HCT116 (cell line): ENCODE results near the gene SNRNP70. TPM values are rescaled to one million over a fixed set of nuclear protein-coding genes. Genes with fewer than 3 reads are reported as not detected.

Source experiments
- ATAC-seq: fragments of 200-7000 bp; cut with Tn5 transposase; 2 replicates; pipeline ENCODE4 v1.9.1; 2020; ENCODE audit warnings: mild to moderate bottlenecking, moderate library complexity
- BruUV-seq: library from RNA; stranded (reverse); fragments of 400-500 nt; replicated peaks from 2 replicates; lab custom pipeline; 2021; lab: Mats Ljungman, UMichigan
- CTCF ChIA-PET: fragments of 300-600 bp; sonication (Branson Sonifier 250); formaldehyde crosslinking; loops from one replicate; lab custom pipeline; 2021; ENCODE audit warnings: antibody characterized with exemption; lab: Charles Lee
- POLR2A ChIA-PET: fragments of 300-600, 350-600 bp; sonication (Branson Sonifier 250); formaldehyde crosslinking; loops from one replicate; lab custom pipeline; 2021; ENCODE audit warnings: antibody characterized with exemption; lab: Charles Lee
- RAD21 ChIA-PET, 2 experiments: fragments of 300-600 bp; sonication (Branson Sonifier 250); formaldehyde crosslinking; loops; one replicate each; lab custom pipeline; 2023; ENCODE audit warnings: low total read pairs in 2 of 2; ENCODE audit not compliant: uncharacterized antibody in 2 of 2, unreplicated experiment in 2 of 2, low non-redundant PET in 1 of 2; lab: Charles Lee
- DNase-seq: peaks from one replicate; pipeline ENCODE4 v3.0.0-alpha.2; 2010; ENCODE audit warnings: low read depth, low spot score
- H2AFZ ChIP-seq: fragments of 200-600 bp; shearing (Covaris generic), sonication (generic); 2 replicates; pipeline ENCODE4 v1.6.1; 2017; ENCODE audit warnings: low read depth, mixed run types, mixed read lengths, antibody characterized with exemption, low read length; ENCODE audit not compliant: poor library complexity, severe bottlenecking
- H3K27ac ChIP-seq: 2 replicates; pipeline ENCODE4 v1.5.1; 2012; ENCODE audit warnings: low read depth, low read length
- H3K27me3 ChIP-seq: fragments of 200-600 bp; sonication (generic); 2 replicates; pipeline ENCODE4 v1.6.1; 2016; ENCODE audit warnings: mixed run types, low read length, mixed read lengths; ENCODE audit not compliant: insufficient read depth
- H3K36me3 ChIP-seq, 2 experiments: fragments of 200-500 bp in 1 of 2; fragments of 200-600 bp in 1 of 2; sonication (Bioruptor generic) in 1 of 2; sonication (generic) in 1 of 2; 2 replicates each; pipeline versions ENCODE4 v1.5.1 to v1.6.1; 2014 to 2016; ENCODE audit warnings: low read length in 2 of 2, inconsistent platforms in 1 of 2, mixed read lengths in 1 of 2, mixed run types in 1 of 2; ENCODE audit not compliant: insufficient read depth in 2 of 2, control insufficient read depth in 1 of 2
- H3K4me1 ChIP-seq, 2 experiments: fragments of 200-600 bp in 1 of 2; sonication (generic) in 1 of 2; 2 replicates each; pipeline versions ENCODE4 v1.5.1 to v1.6.1; 2012 to 2017; ENCODE audit warnings: low read length in 2 of 2, inconsistent platforms in 1 of 2, mild to moderate bottlenecking in 1 of 2, mixed read lengths in 1 of 2, mixed run types in 1 of 2, moderate library complexity in 1 of 2; ENCODE audit not compliant: insufficient read depth in 2 of 2, control insufficient read depth in 1 of 2
- H3K4me2 ChIP-seq: fragments of 200-600 bp; sonication (generic); 2 replicates; pipeline ENCODE4 v1.6.1; 2017; ENCODE audit warnings: mixed run types, low read length, mixed read lengths
- H3K4me3 ChIP-seq, 2 experiments: fragments of 200-600 bp in 1 of 2; sonication (generic) in 1 of 2; replicated peaks in 1 of 2; 2 replicates each; pipeline ENCODE4 v1.5.1; 2011 to 2016; ENCODE audit warnings: low read length in 2 of 2, control low read depth in 1 of 2, low read depth in 1 of 2, mild to moderate bottlenecking in 1 of 2, mixed read lengths in 1 of 2, mixed run types in 1 of 2
- H3K79me2 ChIP-seq: fragments of 200-600 bp; sonication (generic); 2 replicates; pipeline ENCODE4 v1.6.1; 2017; ENCODE audit warnings: mild to moderate bottlenecking, mixed run types, low read length, moderate library complexity, mixed read lengths; ENCODE audit not compliant: insufficient read depth
- H3K9ac ChIP-seq: fragments of 200-600 bp; sonication (generic); 2 replicates; pipeline ENCODE4 v1.6.1; 2016; ENCODE audit warnings: low read length, mixed read lengths
- H3K9me2 ChIP-seq: fragments of 200-600 bp; sonication (generic), shearing (Covaris generic); 2 replicates; pipeline ENCODE4 v1.6.1; 2017; ENCODE audit warnings: mixed run types, mild to moderate bottlenecking, moderate library complexity; ENCODE audit not compliant: insufficient read depth
- H3K9me3 ChIP-seq, 2 experiments: fragments of 200-500 bp in 1 of 2; fragments of 200-600 bp in 1 of 2; sonication (Bioruptor generic) in 1 of 2; sonication (generic) in 1 of 2; 2 replicates each; pipeline ENCODE4 v1.6.1; 2014 to 2017; ENCODE audit warnings: low read length in 2 of 2, mixed read lengths in 2 of 2, inconsistent platforms in 1 of 2, low read depth in 1 of 2, mild to moderate bottlenecking in 1 of 2, mixed run types in 1 of 2, moderate library complexity in 1 of 2; ENCODE audit not compliant: control insufficient read depth in 1 of 2, insufficient read depth in 1 of 2
- H4K20me1 ChIP-seq: fragments of 200-600 bp; sonication (generic), shearing (Covaris generic); 2 replicates; pipeline ENCODE4 v1.6.1; 2017; ENCODE audit warnings: mixed run types, mild to moderate bottlenecking, moderate library complexity; ENCODE audit not compliant: insufficient read depth
- ELF1 ChIP-seq: IDR thresholded peaks from 2 replicates; pipeline ENCODE4 v1.6.1; 2012; ENCODE audit warnings: low read depth, borderline replicate concordance
- EZH2 ChIP-seq: fragments of 200-600 bp; sonication (generic); IDR thresholded peaks from 2 replicates; pipeline ENCODE4 v1.6.1; 2017; ENCODE audit warnings: antibody characterized with exemption, mixed run types
- EZH2phosphoT487 ChIP-seq: fragments of 200-600 bp; IDR thresholded peaks from 2 replicates; pipeline ENCODE4 v1.6.1; 2018; ENCODE audit warnings: antibody characterized with exemption, borderline replicate concordance
- RAD21 ChIP-seq: IDR thresholded peaks from 2 replicates; pipeline ENCODE4 v1.6.1; 2012; ENCODE audit warnings: low read depth, mild to moderate bottlenecking
- intact Hi-C: fragments of 100-400 bp; cut with micrococcal nuclease; formaldehyde crosslinking; loops from 2 replicates; pipeline ENCODE4 v1.10.0; 2022
- total RNA-seq: library from RNA; stranded (reverse); gene quantifications from one replicate; pipeline ENCODE4 v1.2.1, GENCODE V29; 2021; ENCODE audit not compliant: unreplicated experiment
- TF ChIP-seq, protein P1 (sequence below): IDR thresholded peaks from 2 replicates; pipeline ENCODE4 v1.6.1; 2012; ENCODE audit warnings: low read depth

Gene SNRNP70
- total RNA-seq, 1 experiment from 2014 or later, result 236 TPM

DNA sequence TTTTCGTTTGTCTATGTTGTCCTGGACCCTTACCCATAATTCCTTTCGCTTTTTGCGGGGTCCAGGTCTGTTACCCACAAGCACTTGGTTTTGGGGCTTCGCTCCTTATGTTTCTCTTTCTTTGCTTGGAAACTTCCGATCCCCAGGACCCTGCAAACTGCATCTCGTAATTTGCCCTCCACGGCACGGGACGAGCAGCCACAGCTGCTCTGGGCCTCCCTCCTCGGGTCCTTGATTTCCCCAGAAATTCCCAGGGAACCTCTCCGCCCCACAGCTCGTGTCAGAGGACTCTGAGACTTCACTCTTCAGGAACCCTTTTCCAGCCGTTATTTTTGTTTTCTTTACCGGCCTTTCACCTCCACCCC is 599 bp downstream of the SNRNP70 start:
- RAD21 ChIA-PET, result no interaction called here

More for the DNA sequence above, 599 bp downstream of the SNRNP70 start:
- Histone ChIP-seq H3K9me2 (no peaks in the 10 kb centered on the region), H3K27ac (peak overlapping the region; percentile 94), H2AFZ (no peak overlapping the region), H3K27me3 (no peaks in the 10 kb centered on the region), H3K79me2 (peaks cover 56% of the 10 kb centered on the region), H3K4me1 (peaks cover 6 to 25% of the 10 kb centered on the region in 2 experiments), H3K9me3 (no peaks in the 10 kb centered on the region), H3K4me3 (peak overlapping the region; percentile 86), H4K20me1 (peaks cover 35% of the 10 kb centered on the region; the same call in 1 of the 2 replicates), H3K4me2 (peak overlapping the region; percentile 90)
- intact Hi-C loops, result no loop called here
- DNase-seq (no peak), ATAC-seq (no peak)
- CTCF ChIA-PET, result interaction anchor here (0.8 kb wide), 1 partner anchor 12 kb away, joined by 3 read pairs; no protein-coding TSS in a partner anchor
- no peak for TF ChIP-seq EZH2
- no peak for TF ChIP-seq RAD21
- TF ChIP-seq ELF1, result no peak
- no peak for TF ChIP-seq EZH2phosphoT487
- TF ChIP-seq, protein P1, sequence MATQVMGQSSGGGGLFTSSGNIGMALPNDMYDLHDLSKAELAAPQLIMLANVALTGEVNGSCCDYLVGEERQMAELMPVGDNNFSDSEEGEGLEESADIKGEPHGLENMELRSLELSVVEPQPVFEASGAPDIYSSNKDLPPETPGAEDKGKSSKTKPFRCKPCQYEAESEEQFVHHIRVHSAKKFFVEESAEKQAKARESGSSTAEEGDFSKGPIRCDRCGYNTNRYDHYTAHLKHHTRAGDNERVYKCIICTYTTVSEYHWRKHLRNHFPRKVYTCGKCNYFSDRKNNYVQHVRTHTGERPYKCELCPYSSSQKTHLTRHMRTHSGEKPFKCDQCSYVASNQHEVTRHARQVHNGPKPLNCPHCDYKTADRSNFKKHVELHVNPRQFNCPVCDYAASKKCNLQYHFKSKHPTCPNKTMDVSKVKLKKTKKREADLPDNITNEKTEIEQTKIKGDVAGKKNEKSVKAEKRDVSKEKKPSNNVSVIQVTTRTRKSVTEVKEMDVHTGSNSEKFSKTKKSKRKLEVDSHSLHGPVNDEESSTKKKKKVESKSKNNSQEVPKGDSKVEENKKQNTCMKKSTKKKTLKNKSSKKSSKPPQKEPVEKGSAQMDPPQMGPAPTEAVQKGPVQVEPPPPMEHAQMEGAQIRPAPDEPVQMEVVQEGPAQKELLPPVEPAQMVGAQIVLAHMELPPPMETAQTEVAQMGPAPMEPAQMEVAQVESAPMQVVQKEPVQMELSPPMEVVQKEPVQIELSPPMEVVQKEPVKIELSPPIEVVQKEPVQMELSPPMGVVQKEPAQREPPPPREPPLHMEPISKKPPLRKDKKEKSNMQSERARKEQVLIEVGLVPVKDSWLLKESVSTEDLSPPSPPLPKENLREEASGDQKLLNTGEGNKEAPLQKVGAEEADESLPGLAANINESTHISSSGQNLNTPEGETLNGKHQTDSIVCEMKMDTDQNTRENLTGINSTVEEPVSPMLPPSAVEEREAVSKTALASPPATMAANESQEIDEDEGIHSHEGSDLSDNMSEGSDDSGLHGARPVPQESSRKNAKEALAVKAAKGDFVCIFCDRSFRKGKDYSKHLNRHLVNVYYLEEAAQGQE, result no peak
- TF ChIP-seq, all 23 proteins: peak for 0
- BruUV-seq, result no TSS peak
- Histone ChIP-seq H3K9ac (peak overlapping the region; percentile 78), H3K36me3 (peaks cover 17 to 33% of the 10 kb centered on the region in 2 experiments)
- POLR2A ChIA-PET, result no interaction called here
